GM19099 (cell line): ENCODE results near the gene TFF2.

Experiments used
- POLR2A ChIP-seq: IDR thresholded peaks from 3 replicates; pipeline ENCODE4 v1.6.1; 2011; ENCODE audit warnings: low read depth; ENCODE audit not compliant: insufficient read length; ENCODE audit errors: extremely low read depth

Gene TFF2

DNA sequence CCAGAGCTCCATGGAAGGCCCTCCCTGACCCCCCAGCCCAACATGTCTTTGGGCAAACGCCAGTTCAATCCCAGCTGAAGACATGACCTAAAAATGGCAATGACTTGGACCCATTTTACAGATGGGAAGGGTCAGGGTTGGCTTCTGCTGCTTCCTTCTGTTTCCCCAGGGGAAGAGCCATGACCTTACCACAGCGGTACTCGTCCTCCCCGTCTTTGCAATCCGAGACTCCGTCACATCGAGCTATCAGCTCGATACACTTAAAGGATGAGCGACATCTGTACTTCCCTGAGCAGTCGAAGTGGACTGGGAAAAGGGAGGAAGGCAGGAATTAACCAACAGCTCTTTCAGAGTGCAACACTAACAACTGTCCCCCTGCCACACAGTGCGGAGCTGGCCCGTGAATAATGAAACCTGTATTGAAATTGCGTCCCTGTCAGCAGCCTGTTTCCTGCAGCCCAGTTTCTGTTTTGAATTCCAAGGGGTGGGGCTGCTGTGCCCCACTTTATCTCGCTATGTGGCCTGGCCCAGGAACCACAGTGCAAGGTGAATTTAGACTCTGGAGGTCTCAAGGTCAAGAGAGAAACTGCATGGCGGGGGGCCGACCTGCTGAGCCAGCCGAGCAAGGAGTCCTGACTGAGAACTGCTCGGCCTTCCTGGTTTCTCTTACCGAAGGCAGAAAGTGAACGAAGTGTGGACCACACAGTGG is 38.1 kb upstream of the TFF2 start:
- TF ChIP-seq POLR2A, result no peak

DNA sequence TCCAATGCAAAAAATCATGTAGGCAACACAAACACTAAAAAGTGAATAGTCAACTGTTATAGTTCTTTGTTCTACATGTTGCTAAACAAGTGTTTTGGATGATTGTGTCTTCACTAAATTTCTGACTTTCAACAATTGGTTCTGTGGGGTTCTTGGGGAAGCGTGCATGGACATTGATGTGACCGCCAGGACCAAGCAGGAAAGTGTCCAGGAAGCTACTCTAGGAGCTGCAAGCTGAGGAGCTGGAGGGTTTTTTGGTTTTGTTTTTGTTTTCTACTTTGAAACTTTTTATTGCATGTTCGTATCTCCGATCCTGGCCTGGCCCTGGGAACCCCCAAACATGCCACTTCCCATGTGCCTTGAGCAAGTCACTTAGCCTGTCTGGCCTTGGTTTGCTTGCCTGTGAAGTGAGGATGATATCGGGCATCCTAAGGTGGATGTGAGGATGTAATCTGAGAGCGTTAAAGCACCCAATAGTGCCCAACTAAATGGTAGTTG is 37.1 kb upstream of the TFF2 start:
- TF ChIP-seq POLR2A, result no peak

DNA sequence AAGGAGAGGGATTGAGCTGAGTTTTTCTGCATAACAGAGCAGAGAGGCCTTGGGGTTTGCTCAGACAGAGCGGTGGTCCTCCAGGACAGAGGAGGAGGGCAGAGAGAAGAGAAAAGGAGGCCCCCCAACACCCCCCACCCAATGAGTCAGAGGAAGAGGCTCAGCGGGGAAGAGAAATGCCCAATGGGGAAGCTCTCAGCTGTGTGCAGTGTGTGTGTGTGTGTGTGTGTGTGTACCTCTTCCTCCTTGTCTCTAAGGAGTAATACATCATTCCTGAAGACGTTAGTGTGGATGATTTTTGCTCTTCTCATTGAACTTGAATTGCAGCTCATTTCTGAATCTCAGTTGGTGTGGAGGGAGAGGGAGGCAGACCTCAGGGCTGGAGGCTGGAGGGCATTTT is 36.4 kb upstream of the TFF2 start:
- no peak for TF ChIP-seq POLR2A

DNA sequence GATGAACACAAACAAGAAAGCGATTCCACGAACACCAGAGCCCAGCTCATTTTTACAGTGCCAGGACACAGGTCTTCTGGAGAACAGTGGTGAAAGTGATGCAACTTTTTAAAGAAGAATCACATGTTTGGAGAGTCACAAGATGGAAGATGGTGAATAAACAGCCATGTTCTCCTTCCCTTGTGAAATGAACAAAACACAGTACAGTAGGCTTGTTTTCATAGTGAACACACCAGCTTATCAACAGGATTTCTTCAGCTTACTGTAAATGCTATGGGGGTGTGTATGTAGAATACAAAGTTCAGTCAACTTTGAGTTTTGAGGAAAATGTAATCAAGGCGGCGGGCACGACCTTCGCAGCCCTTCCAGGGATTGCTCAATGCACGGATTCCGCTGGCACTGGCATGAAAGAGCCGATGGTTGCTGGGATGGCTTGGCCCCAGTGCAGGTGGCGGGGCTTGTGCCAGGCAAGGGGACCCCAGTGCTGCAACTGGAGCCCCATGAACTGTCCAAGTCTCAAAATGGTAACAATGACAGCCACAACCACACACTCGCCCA is 35.3 kb upstream of the TFF2 start:
- TF ChIP-seq POLR2A, result no peak

DNA sequence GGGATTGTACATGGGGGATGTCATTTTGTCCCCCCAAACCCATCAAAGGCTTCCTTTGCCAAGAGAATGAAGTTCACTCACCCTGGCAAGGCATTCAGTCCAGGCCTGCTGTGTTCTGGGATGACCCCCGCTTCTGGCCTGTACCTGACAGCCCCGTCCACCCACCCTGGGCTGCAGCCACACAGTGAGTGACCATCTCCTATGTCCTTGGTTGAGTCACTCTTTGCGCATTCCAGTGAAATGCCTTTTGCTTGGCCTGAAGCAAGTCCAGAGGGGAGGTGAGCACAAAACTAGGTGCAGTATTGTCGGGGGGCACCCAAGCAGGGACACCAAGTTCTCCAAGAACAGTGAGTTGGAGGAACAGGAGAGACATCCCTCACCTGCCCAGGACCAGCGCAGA is 34.8 kb upstream of the TFF2 start:
- TF ChIP-seq POLR2A, result no peak

DNA sequence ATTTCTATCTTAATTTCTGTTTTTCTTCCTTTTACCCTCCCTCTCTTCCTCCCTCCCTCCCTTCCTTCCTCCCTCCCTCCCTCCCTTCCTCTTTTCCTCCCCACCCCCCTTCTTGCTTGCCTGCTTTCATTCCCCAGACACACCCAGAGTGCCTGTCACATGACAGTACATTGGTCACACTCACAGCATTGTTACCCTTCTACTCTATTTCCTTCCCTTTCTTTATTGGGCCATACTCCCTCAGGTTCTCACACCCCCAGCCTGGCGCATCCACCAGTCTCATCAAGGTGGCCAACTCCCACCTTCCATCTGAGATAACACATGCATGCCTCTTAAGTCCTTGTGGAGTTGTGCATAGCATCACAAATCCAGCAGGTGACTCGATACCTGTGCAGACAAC is 34.2 kb upstream of the TFF2 start:
- TF ChIP-seq POLR2A, result no peak

DNA sequence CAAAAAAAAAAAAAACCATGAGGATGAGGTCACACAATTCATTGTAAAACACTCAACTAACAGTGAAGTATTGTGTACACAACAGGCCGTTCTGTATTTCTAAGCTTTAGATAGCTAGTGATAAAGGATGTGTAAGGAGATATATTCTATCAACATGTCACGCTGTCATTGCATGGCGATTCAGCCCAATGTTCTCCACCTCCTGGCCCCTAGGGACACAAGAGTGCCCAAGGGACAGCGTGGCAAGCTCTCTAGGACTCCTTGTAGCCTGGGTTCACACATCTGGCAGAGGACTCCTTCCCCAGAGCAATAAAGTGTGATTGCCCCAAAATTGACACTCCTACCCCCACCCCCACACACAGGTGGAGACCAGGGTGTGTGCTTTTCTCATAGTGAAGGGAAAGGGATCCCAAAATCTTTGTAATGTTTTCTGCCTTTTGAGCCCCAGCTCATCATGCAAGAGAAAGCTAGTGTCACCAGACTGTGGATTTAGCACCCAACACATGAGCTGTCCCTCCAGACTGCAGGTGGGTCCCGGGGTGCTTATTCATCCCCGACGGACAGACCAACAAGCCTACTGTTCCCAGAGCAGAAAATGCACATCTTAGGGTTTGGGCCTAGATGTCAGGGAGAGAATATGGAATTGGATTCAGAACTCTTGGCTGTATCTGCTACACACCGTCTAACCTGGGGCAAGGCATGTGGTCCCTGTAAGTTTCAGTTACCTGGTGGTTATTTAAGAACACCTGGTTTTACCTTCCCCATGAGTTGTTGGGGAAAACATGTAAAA is 33.6 kb upstream of the TFF2 start:
- no peak for TF ChIP-seq POLR2A

DNA sequence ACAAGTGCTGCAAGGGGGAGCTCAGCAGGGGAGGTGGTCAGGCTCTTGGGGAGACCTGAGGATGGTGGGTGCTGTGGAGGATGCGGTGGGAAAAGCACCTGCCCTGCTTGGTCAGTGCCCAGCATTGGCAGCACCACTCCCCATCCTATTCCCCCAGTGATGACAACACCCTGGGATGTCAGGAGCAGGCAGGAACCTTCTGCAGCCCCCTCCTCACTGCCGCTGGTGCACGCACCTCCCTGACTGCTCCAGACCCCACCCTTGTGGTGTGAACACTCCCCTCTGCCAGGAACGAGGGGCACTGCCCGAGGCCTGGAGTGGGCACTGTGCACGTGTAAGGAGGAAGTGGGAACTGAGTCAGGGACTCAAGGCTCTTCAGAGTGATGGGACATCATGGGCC is 32.5 kb upstream of the TFF2 start:
- TF ChIP-seq POLR2A, result no peak

DNA sequence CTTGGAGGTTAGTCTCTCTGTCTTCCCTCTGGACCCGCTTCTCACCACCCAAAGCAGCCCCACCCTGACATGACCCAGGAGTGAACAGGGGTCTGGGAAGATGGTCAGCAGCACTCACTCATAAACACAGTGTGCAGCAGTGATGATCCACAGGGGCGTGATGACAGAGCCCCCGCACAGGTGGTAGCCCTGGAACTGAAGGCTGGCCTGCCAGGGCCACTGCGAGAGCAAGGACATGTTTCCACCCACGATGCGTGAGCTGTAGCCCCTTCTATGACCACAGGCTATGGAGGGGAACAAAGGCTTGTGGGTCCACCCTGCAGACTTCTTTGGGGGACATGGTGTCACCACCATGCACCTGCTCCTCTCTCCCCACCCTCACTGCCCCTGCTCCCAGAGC is 32.1 kb upstream of the TFF2 start:
- no peak for TF ChIP-seq POLR2A

DNA sequence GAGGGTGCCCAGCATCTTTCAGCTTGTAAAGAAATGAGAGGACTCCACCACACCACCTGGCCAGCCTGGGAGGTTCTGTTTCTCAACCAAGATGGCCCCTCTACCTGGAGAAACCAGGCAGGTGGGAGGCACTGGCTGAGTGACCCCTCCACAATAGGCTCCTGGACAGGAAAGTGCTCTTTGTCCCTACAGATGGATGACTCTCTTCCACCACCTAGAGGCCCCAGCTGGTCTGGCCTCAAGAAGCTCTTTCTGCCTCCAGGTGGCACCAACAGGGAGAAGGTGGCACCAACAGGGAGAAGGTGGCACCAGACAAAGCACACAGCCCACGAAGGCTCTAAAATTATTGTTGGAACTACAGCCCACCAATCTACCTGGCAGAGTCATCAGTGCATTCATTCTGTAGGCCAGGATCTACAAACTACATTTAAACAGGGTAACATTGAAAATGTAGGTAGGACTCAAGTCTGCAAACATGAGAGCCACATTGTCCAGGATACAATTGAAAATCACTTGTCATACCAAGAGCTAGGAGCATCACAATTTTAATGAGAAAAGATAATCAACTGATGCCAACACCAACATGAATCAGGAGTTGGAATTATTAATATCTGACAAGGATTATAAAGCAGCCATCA is 30.7 kb upstream of the TFF2 start:
- TF ChIP-seq POLR2A, result no peak

DNA sequence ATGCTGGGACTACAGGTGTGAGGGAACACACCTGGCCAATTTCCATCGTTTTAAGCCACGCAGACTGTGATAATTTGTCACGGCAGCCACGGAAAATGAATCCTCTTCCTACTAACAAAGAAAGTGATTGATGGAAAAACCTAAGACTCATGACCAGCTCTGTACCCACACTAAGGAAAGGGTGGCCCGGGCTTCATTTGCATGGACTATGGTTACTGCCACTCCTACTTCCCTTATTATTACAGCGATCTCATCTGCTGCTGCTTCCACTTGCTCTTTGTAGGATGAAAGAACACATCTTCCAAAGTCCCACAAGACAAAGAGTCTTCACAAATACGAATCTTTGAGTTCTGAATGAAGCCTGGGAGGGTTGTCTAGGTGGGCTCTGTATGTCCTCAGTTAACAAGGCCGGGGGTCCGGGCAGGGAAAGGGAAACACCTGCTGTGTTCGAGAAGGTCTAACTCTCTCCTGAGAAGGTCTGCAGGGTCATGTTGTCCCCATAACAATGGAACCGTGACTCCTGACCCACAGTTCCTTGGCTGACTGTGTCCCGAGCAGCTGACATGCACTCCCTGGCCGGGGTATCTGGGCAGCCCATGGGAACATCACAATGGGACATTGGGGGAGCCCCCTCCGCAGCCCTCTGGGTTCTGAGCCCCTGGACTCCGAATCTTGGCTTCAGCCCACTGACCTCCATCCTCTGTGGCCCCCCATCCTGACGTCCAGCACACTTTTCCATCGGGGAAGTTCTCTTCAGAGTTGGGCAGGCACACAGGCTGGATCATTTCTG is 28.8 kb upstream of the TFF2 start:
- no peak for TF ChIP-seq POLR2A

DNA sequence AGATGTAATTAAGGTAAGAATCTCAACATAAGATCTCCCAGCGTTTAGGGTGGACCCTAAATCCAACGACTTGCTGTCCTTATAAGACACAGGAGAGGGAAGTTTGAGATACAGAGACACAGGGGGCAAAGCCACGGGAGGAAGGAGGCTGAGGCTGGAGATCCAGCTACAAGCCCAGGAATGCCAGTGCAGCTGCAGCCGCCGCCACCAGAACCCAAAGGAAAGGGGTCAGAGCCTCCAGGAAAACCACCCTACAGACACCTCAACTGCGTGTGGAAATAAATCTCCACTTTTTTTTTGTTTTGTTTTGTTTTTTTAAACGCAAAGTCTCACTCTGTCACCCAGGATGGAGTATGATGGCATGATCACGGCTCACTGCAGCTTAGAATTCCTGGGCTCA is 27.6 kb upstream of the TFF2 start:
- no peak for TF ChIP-seq POLR2A

DNA sequence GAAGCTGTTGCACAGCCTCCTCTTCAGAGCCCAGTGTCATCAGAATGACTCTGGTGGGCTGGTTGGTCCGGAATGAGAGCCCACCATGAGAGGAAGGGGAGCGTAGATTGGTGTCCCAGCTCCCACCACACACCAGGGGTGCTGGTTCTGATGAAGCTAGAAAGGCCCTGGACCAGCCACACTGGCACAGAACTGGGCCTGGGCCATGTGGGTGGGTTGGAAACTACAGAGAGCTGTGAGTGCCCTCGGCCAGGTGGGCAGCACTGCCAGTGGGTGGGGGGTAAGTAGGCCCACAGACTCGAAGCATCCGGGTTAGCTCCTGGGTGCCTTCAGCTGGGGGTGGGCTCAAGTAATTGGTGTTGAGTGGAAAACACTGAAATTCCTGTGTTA is 27.2 kb upstream of the TFF2 start:
- TF ChIP-seq POLR2A, result no peak

DNA sequence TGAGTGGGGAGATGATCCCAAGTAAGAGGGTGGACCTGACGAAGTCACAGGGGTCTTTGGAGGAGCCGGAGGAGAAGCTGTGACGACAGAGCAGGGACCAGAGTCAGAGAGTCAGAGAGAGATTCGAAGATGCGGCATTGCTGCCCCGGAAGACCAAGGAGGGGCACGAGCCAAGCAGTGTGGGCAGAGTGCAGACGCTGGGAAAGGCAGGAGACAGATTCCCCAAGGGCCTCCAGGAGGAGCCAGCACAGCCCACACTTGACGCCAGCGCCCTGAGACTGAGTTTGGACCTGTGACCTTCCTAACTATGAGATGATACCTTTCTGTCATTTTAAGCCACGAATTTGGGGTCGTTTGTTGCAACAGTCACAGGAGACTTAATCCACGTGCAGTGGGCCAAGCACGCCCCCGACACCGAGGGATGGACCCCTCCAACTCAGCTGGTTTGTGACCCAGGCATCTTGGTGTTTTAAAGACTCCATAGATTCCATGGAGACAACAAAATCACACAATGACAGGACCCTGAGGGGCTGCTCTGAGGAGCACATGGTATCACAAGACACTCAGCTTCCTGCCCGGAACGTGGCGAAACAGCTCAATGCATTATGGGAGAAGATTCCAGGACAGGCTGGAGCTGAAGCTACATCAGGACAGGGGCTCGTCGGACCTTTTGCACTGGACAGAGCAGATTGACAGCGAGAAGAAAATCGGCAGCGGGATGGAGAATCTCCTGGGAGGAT is 26.6 kb upstream of the TFF2 start:
- no peak for TF ChIP-seq POLR2A
